ENCODE data around the gene HDAC11.

GRCh38 chr3:13465236-13465873 lies 14.8 kb upstream of the HDAC11 start:
- TF ChIP-seq CTCF (IDR thresholded peaks at IDR 0.05 in 4 of 5, conservative IDR thresholded peaks at IDR 0.05 in 1 of 5) (no peak), POLR2A (IDR thresholded peaks at IDR 0.05) (no peak)

Measured in gastrocnemius medialis (tissue), 4 donors.